OCI-LY7 (cell line): Measurements from ENCODE around the gene GXYLT1. TPM values are rescaled to one million over a fixed set of nuclear protein-coding genes. Genes with fewer than 3 reads are reported as not detected.

Experiments
- BruUV-seq: library from RNA; stranded (reverse); fragments of 400-500 nt; replicated peaks from 2 replicates; lab custom pipeline; 2021; lab: Mats Ljungman, UMichigan
- CTCF ChIA-PET: fragments of 300-600 bp; sonication (Branson Sonifier 250); formaldehyde crosslinking; loops from one replicate; lab custom pipeline; 2022; ENCODE audit warnings: antibody characterized with exemption; ENCODE audit not compliant: unreplicated experiment; lab: Charles Lee
- POLR2A ChIA-PET: fragments of 300-600 bp; sonication (Branson Sonifier 250); formaldehyde crosslinking; loops from one replicate; lab custom pipeline; 2022; ENCODE audit warnings: antibody characterized with exemption; lab: Charles Lee
- DNase-seq: peaks from one replicate; pipeline ENCODE4 v3.0.0-alpha.2; 2015; ENCODE audit warnings: low spot score
- H2AFZ ChIP-seq: fragments of 200-600 bp; sonication (generic), shearing (Covaris generic); 2 replicates; pipeline ENCODE4 v1.6.1; 2014; ENCODE audit warnings: mild to moderate bottlenecking, antibody characterized with exemption, low read length, moderate library complexity
- H3K27ac ChIP-seq: fragments of 200-600 bp; sonication (generic); 2 replicates; pipeline ENCODE4 v1.5.1; 2014; ENCODE audit warnings: mixed run types, low read depth, mild to moderate bottlenecking, moderate library complexity, low read length, inconsistent platforms; ENCODE audit not compliant: poor library complexity, severe bottlenecking
- H3K36me3 ChIP-seq: fragments of 200-600 bp; sonication (generic); 2 replicates; pipeline ENCODE4 v1.6.1; 2014; ENCODE audit warnings: mild to moderate bottlenecking, antibody characterized with exemption, low read length, moderate library complexity, mixed read lengths; ENCODE audit not compliant: insufficient read depth
- H3K4me1 ChIP-seq: fragments of 200-600 bp; sonication (generic); 2 replicates; pipeline ENCODE4 v1.5.1; 2014; ENCODE audit warnings: mild to moderate bottlenecking, low read length; ENCODE audit not compliant: insufficient read depth, poor library complexity, severe bottlenecking
- H3K4me2 ChIP-seq: fragments of 200-600 bp; sonication (generic); 2 replicates; pipeline ENCODE4 v1.6.1; 2014; ENCODE audit warnings: mild to moderate bottlenecking, low read length
- H3K4me3 ChIP-seq: fragments of 200-600 bp; sonication (generic); 2 replicates; pipeline ENCODE4 v1.5.1; 2014; ENCODE audit warnings: mild to moderate bottlenecking, low read depth, low read length; ENCODE audit not compliant: poor library complexity, severe bottlenecking
- H3K79me2 ChIP-seq: fragments of 200-600 bp; sonication (generic); 2 replicates; pipeline ENCODE4 v1.6.1; 2016; ENCODE audit warnings: low read depth, mild to moderate bottlenecking, low read length, moderate library complexity, mixed read lengths; ENCODE audit not compliant: insufficient read depth
- H3K9me2 ChIP-seq: fragments of 200-600 bp; sonication (generic); 2 replicates; pipeline ENCODE4 v1.6.1; 2016; ENCODE audit warnings: mild to moderate bottlenecking, low read length, mixed read lengths; ENCODE audit not compliant: insufficient read depth
- H3K9me3 ChIP-seq: fragments of 200-600 bp; sonication (generic); 2 replicates; pipeline ENCODE4 v1.6.1; 2014; ENCODE audit warnings: mild to moderate bottlenecking, mixed run types, low read length, mixed read lengths
- H4K20me1 ChIP-seq: fragments of 200-600 bp; sonication (generic); 2 replicates; pipeline ENCODE4 v1.6.1; 2014; ENCODE audit warnings: mild to moderate bottlenecking, antibody characterized with exemption, low read length, moderate library complexity, mixed read lengths; ENCODE audit not compliant: insufficient read depth
- EZH2phosphoT487 ChIP-seq: fragments of 200-600 bp; sonication (generic); IDR thresholded peaks from 2 replicates; pipeline ENCODE4 v1.6.1; 2018; ENCODE audit warnings: low read depth, borderline replicate concordance, mild to moderate bottlenecking, mixed run types, antibody characterized with exemption, low read length, moderate library complexity, mixed read lengths
- intact Hi-C: fragments of 100-400 bp; cut with micrococcal nuclease; formaldehyde crosslinking; loops from one replicate; pipeline ENCODE4 v1.10.0; 2022; ENCODE audit not compliant: unreplicated experiment
- total RNA-seq, 2 experiments: library from RNA; depleted of rRNA in 1 of 2; stranded (reverse); fragments of >200 nt in 1 of 2; shearing (Covaris generic) in 1 of 2; gene quantifications; 2 replicates each; pipeline ENCODE4 v1.2.3, GENCODE V29; 2014 to 2022
- TF ChIP-seq, protein P1 (sequence below): fragments of 200-600 bp; sonication (generic); conservative IDR thresholded peaks from 2 replicates; pipeline ENCODE4 v1.5.1; 2014; ENCODE audit warnings: mild to moderate bottlenecking, antibody characterized with exemption, low read length, moderate library complexity, mixed read lengths

GXYLT1 gene
- total RNA-seq, 2 experiments from 2014 or later = 9.0 to 11.1 TPM

DNA sequence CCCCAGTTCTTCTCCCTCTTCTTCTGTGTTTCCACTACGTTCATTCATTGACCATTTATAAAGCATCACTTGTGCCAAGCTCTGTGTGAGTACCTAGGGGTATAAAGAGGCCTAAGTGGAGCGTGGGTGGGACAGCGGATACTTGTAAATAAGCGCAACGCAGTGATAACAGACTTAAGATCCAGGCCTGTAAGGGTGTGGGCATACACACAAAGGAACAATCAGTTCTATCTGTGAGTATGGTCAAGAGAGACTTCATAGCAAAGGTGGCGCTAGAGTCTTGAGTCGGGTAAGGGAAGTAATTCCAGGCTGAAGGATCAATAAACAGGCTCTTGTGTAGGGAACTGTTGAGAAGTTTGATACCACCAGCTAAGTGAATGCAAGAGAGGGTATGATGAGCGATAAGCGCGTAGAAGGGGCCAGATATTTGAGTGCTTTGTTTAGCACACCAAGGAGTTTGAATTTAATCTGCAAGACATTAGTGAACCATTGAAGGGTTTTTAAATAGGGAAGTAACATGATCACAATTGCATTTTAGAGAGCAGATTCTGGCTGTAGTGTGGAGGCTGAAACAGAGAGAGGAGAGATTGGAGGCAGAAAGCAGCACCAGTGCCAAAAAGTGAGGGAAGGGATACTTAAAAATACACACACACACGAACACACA, 1.0 kb upstream of the GXYLT1 start:
- no TSS peak for BruUV-seq
- H4K20me1 ChIP-seq = peaks cover 14% of the 10 kb centered on the region
- TF ChIP-seq EZH2phosphoT487 = no peak
- TF ChIP-seq, protein P1, sequence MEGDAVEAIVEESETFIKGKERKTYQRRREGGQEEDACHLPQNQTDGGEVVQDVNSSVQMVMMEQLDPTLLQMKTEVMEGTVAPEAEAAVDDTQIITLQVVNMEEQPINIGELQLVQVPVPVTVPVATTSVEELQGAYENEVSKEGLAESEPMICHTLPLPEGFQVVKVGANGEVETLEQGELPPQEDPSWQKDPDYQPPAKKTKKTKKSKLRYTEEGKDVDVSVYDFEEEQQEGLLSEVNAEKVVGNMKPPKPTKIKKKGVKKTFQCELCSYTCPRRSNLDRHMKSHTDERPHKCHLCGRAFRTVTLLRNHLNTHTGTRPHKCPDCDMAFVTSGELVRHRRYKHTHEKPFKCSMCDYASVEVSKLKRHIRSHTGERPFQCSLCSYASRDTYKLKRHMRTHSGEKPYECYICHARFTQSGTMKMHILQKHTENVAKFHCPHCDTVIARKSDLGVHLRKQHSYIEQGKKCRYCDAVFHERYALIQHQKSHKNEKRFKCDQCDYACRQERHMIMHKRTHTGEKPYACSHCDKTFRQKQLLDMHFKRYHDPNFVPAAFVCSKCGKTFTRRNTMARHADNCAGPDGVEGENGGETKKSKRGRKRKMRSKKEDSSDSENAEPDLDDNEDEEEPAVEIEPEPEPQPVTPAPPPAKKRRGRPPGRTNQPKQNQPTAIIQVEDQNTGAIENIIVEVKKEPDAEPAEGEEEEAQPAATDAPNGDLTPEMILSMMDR = peak; percentile 52; the same call in 1 of the 2 replicates
- intact Hi-C loops = loop anchor here (2.0 kb wide), 1 partner anchor 91 kb away; no protein-coding TSS in a partner anchor
- no peaks in the 10 kb centered on the region for H3K9me3 ChIP-seq
- H3K79me2 ChIP-seq = peaks cover 35% of the 10 kb centered on the region
- peak overlapping the region; percentile 99 for H3K4me2 ChIP-seq
- peak overlapping the region; percentile 98 for H3K4me3 ChIP-seq
- no peaks in the 10 kb centered on the region for H3K36me3 ChIP-seq
- H2AFZ ChIP-seq = peak overlapping the region; percentile 93
- H3K9me2 ChIP-seq = no peaks in the 10 kb centered on the region
- no peak overlapping the region for H3K27ac ChIP-seq
- POLR2A ChIA-PET = interaction anchor here (0.7 to 1.0 kb wide), 7 partner anchors 9 to 709 kb away, joined by 3 to 6 read pairs (median 4); no protein-coding TSS in a partner anchor
- CTCF ChIA-PET = no interaction called here
- peaks cover 23% of the 10 kb centered on the region for H3K4me1 ChIP-seq
- no peak for DNase-seq

- intact Hi-C loops = loop anchor here (2.0 kb wide), 1 partner anchor 92 kb away; no protein-coding TSS in a partner anchor
- ChIA-PET POLR2A (interaction anchor here (0.7 to 1.0 kb wide), 10 partner anchors 10 to 709 kb away, joined by 3 to 6 read pairs (median 4); no protein-coding TSS in a partner anchor), CTCF (interaction anchor here (0.6 kb wide), 1 partner anchor 1252 kb away, joined by 3 read pairs; no protein-coding TSS in a partner anchor)
- H3K9me3 ChIP-seq = no peaks in the 10 kb centered on the region
- H3K4me1 ChIP-seq = peaks cover 23% of the 10 kb centered on the region
- no TSS peak for BruUV-seq
- H3K79me2 ChIP-seq = peaks cover 40% of the 10 kb centered on the region
- TF ChIP-seq, protein P1 = no peak
- no peak for TF ChIP-seq EZH2phosphoT487
- peaks cover 15% of the 10 kb centered on the region for H4K20me1 ChIP-seq
- peak overlapping the region; percentile 99 for H3K4me2 ChIP-seq
- H2AFZ ChIP-seq = peak overlapping the region; percentile 93
- H3K9me2 ChIP-seq = no peaks in the 10 kb centered on the region
- H3K4me3 ChIP-seq = peak overlapping the region; percentile 98
- H3K36me3 ChIP-seq = no peaks in the 10 kb centered on the region
- peak; percentile 16 for DNase-seq
- H3K27ac ChIP-seq = peak overlapping the region; percentile 49
Observed at GRCh38 chr12:42145197-42145549, 499 bp upstream of the GXYLT1 start.

DNA sequence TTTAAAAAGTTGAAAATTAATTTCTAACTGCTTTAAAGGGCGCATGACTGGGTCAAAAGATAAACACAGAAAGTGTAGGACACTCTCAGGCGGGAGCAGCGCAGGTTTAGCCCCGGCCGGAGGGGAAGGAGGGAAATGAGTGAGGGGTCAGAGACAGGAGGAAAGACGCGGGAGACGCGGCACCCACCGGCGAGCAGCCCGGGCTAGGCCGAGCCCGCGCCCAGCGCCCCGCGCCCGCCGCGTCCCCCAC, 591 bp downstream of the GXYLT1 start:
- POLR2A ChIA-PET = no interaction called here
- BruUV-seq = no TSS peak
- no peaks in the 10 kb centered on the region for H3K9me3 ChIP-seq
- H3K27ac ChIP-seq = peak overlapping the region; percentile 49
- intact Hi-C loops = loop anchor here (2.0 to 5.0 kb wide), 2 partner anchors 93 to 183 kb away; partner anchors contain the start of genes PPHLN1 and ZCRB1
- H3K4me3 ChIP-seq = peak overlapping the region; percentile 98
- DNase-seq = no peak
- CTCF ChIA-PET = no interaction called here
- H2AFZ ChIP-seq = peak overlapping the region; percentile 93
- H3K79me2 ChIP-seq = peaks cover 47% of the 10 kb centered on the region
- H4K20me1 ChIP-seq = peaks cover 15% of the 10 kb centered on the region
- peak overlapping the region; percentile 99 for H3K4me2 ChIP-seq
- no peaks in the 10 kb centered on the region for H3K36me3 ChIP-seq
- TF ChIP-seq EZH2phosphoT487 = no peak
- TF ChIP-seq, protein P1 = no peak
- H3K4me1 ChIP-seq = peaks cover 23% of the 10 kb centered on the region
- H3K9me2 ChIP-seq = no peaks in the 10 kb centered on the region
